ENCODE measurements around the gene SEC23B. TPM values are rescaled to one million over a fixed set of nuclear protein-coding genes. Genes with fewer than 3 reads are reported as not detected.

SEC23B gene
- total and polyA plus RNA-seq, 2 of the 4 experiments (the other 2 are of a cell fraction), result 51.5 to 78.9 TPM

DNA sequence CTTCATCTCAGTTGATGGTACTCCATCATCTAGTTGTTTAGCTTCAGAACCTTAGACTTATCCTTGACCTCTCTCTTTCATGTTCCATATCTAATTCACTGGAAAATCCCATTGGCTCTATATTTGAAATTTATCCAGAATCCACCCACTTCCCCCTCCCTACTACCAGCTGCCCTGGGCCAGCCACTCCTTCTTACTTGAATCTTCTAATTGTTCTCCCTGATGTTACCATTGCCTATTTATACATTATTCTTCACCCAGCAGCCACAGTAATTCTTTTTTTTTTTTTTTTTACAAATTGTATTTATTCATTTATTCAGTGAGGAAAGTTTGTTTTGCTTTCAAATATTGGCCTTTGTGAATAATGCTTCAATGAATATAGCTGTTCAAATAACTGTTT is 8.2 kb downstream of the SEC23B start:
- H3K79me1 ChIP-seq (ENCODE audit: low read depth in 1 of 2, low read length in 2 of 2), result peaks cover 3 to 7% of the 10 kb centered on the region in 2 experiments; a peak in 2 of 4 replicates
- H3K36me3 ChIP-seq (ENCODE audit: control insufficient read depth, insufficient read depth, low read length), result peaks cover 11% of the 10 kb centered on the region
- H2BK5ac ChIP-seq (ENCODE audit: low read depth, low read length, poor library complexity, severe bottlenecking), result no peak overlapping the region
- no peak overlapping the region for H2AK9ac ChIP-seq (replicated peaks; ENCODE audit: low read depth, low read length, poor library complexity)
- no peaks in the 10 kb centered on the region for H3K9me1 ChIP-seq (ENCODE audit: insufficient read depth, low read length)
- no peak overlapping the region for H3K14ac ChIP-seq (replicated peaks; ENCODE audit: low read depth, low read length)
- no TSS peak for BruUV-seq (replicated peaks)
- no peak overlapping the region for H4K8ac ChIP-seq (ENCODE audit: low read depth in 2 of 2, low read length in 2 of 2)
- ATAC-seq (ENCODE audit: low read depth) (no peak), DNase-seq (no peak)
- H3K27ac ChIP-seq (ENCODE audit: insufficient read depth, low read length), result no peak overlapping the region
- no peak overlapping the region for H2AK5ac ChIP-seq (ENCODE audit: low read depth, low read length)
- H3K18ac ChIP-seq (ENCODE audit: low read depth, low read length), result no peak overlapping the region
- TF ChIP-seq CHD1 (IDR thresholded peaks at IDR 0.05; ENCODE audit: low read depth, low read length) (no peak), RAD21 (IDR thresholded peaks at IDR 0.05; ENCODE audit: low read length) (no peak), MXI1 (IDR thresholded peaks at IDR 0.05; ENCODE audit: borderline replicate concordance, low read depth, low read length) (no peak), MAFK (IDR thresholded peaks at IDR 0.05; ENCODE audit: low read depth, low read length) (no peak), NFE2L2 (IDR thresholded peaks at IDR 0.05; ENCODE audit: low read depth, low read length) (no peak), RCOR1 (IDR thresholded peaks at IDR 0.05; ENCODE audit: insufficient replicate concordance, low read length) (no peak), MAZ (IDR thresholded peaks at IDR 0.05; ENCODE audit: borderline replicate concordance, low read depth, low read length) (no peak), SMC3 (IDR thresholded peaks at IDR 0.05; ENCODE audit: low read depth, low read length) (no peak), BHLHE40 (IDR thresholded peaks at IDR 0.05; ENCODE audit: low read depth, low read length) (no peak), POLR2A (IDR thresholded peaks at IDR 0.05; ENCODE audit: low read depth, low read length) (no peak), RFX5 (IDR thresholded peaks at IDR 0.05; ENCODE audit: low read depth, low read length) (no peak), FOS (IDR thresholded peaks at IDR 0.05; ENCODE audit: low read depth, low read length) (no peak), CEBPB (IDR thresholded peaks at IDR 0.05; ENCODE audit: low read depth, low read length) (no peak)
- TF ChIP-seq, protein P1, sequence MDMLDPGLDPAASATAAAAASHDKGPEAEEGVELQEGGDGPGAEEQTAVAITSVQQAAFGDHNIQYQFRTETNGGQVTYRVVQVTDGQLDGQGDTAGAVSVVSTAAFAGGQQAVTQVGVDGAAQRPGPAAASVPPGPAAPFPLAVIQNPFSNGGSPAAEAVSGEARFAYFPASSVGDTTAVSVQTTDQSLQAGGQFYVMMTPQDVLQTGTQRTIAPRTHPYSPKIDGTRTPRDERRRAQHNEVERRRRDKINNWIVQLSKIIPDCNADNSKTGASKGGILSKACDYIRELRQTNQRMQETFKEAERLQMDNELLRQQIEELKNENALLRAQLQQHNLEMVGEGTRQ (IDR thresholded peaks at IDR 0.05; ENCODE audit: low read depth, low read length), result no peak
- TF ChIP-seq, protein P2, sequence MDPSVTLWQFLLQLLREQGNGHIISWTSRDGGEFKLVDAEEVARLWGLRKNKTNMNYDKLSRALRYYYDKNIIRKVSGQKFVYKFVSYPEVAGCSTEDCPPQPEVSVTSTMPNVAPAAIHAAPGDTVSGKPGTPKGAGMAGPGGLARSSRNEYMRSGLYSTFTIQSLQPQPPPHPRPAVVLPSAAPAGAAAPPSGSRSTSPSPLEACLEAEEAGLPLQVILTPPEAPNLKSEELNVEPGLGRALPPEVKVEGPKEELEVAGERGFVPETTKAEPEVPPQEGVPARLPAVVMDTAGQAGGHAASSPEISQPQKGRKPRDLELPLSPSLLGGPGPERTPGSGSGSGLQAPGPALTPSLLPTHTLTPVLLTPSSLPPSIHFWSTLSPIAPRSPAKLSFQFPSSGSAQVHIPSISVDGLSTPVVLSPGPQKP (IDR thresholded peaks at IDR 0.05; ENCODE audit: borderline replicate concordance, low read depth, low read length), result no peak
- TF ChIP-seq, protein P3, sequence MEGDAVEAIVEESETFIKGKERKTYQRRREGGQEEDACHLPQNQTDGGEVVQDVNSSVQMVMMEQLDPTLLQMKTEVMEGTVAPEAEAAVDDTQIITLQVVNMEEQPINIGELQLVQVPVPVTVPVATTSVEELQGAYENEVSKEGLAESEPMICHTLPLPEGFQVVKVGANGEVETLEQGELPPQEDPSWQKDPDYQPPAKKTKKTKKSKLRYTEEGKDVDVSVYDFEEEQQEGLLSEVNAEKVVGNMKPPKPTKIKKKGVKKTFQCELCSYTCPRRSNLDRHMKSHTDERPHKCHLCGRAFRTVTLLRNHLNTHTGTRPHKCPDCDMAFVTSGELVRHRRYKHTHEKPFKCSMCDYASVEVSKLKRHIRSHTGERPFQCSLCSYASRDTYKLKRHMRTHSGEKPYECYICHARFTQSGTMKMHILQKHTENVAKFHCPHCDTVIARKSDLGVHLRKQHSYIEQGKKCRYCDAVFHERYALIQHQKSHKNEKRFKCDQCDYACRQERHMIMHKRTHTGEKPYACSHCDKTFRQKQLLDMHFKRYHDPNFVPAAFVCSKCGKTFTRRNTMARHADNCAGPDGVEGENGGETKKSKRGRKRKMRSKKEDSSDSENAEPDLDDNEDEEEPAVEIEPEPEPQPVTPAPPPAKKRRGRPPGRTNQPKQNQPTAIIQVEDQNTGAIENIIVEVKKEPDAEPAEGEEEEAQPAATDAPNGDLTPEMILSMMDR (conservative IDR thresholded peaks at IDR 0.05; ENCODE audit: low read depth, low read length), result no peak
- no peak overlapping the region for H3K4me2 ChIP-seq (ENCODE audit: low read depth, low read length)
- in situ Hi-C loops (cut with MboI; ENCODE audit: low sequenced_read_pairs), result no loop called here
- H2AFZ ChIP-seq (replicated peaks; ENCODE audit: low read length, poor library complexity), result no peak overlapping the region
- no peak overlapping the region for H2BK15ac ChIP-seq (ENCODE audit: low read depth, low read length)
- ChIA-PET CTCF (interaction anchor here (0.6 kb wide), 1 partner anchor 9 kb away, joined by 9 read pairs; no protein-coding TSS in a partner anchor), POLR2A (ENCODE audit: unreplicated experiment) (interaction anchor here (0.6 to 0.7 kb wide), 3 partner anchors 8 to 1261 kb away, joined by 4 to 17 read pairs (median 6); partner anchors contain the start of gene SEC23B)
- intact Hi-C loops (cut with micrococcal nuclease), result no loop called here
- H3K9ac ChIP-seq (ENCODE audit: low read depth, low read length), result no peak overlapping the region
- H2BK120ac ChIP-seq (ENCODE audit: low read depth, low read length), result no peak overlapping the region
- H3K4ac ChIP-seq (ENCODE audit: low read depth, low read length), result no peak overlapping the region
- H3K9me3 ChIP-seq (ENCODE audit: control insufficient read depth, insufficient read depth, low read length), result no peaks in the 10 kb centered on the region
- no peaks in the 10 kb centered on the region for H4K20me1 ChIP-seq (ENCODE audit: insufficient read depth, low read length)
- no peak overlapping the region for H3K56ac ChIP-seq (ENCODE audit: extremely low read depth, insufficient read depth, low read length)
- no peak overlapping the region for H3K4me3 ChIP-seq (ENCODE audit: insufficient read depth, low read depth, low read length)
- H3K4me1 ChIP-seq (ENCODE audit: control insufficient read depth, insufficient read depth, low read length), result no peaks in the 10 kb centered on the region
- H4K5ac ChIP-seq (ENCODE audit: low read depth, low read length), result no peak overlapping the region
- no peaks in the 10 kb centered on the region for H3K27me3 ChIP-seq (ENCODE audit: control insufficient read depth, insufficient read depth, low read length)
- no peak overlapping the region for H2BK20ac ChIP-seq (ENCODE audit: low read depth, low read length)
- no peak overlapping the region for H4K91ac ChIP-seq (ENCODE audit: insufficient read depth, low read depth, low read length)
- no peak overlapping the region for H3K23ac ChIP-seq (ENCODE audit: low read depth, low read length)
- dilution Hi-C loops (cut with HindIII; ENCODE audit: low sequenced_read_pairs, unreplicated experiment), result no loop called here

Measured in IMR-90 (cell line).